HEK293T (cell line): ENCODE results near the gene CPA2.

Source experiments
- ELF4 ChIP-seq: fragments of 450-650 bp; IDR thresholded peaks from 2 replicates; pipeline ENCODE4 v1.6.1; 2017; ENCODE audit warnings: antibody characterized with exemption
- LEF1 ChIP-seq: fragments of 450-650 bp; IDR thresholded peaks from 2 replicates; pipeline ENCODE4 v1.6.1; 2017; ENCODE audit warnings: mild to moderate bottlenecking, borderline replicate concordance
- SP1 ChIP-seq: fragments of 450-650 bp; IDR thresholded peaks from 2 replicates; pipeline ENCODE4 v1.6.1; 2017

DNA sequence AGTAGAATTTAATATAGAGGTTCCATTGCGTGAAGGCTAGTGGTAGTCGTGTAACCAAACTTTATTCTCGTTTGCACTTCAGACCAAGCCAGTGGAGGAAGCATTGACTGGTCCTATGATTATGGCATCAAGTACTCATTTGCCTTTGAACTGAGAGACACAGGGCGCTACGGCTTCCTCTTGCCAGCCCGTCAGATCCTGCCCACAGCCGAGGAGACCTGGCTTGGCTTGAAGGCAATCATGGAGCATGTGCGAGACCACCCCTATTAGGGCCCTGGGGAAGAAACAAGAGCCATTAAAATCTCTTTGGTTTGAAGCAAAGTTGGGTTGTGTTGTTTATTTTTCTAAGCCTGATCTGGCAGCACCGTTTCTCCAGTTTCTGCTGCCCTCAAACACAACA, 22.8 kb downstream of the CPA2 start:
- TF ChIP-seq ELF4 (no peak), LEF1 (no peak), SP1 (no peak)
